NCI-H524 (cell line): ENCODE measurements around the gene NGRN.
A peak's percentile ranks its signal among the peaks of the same experiment; 100 is the strongest.

ENCODE experiments used
- DNase-seq, 2 experiments: peaks; one replicate each; lab custom pipeline; 2025; lab: John Stamatoyannopoulos, UW

The NGRN gene, protein sequence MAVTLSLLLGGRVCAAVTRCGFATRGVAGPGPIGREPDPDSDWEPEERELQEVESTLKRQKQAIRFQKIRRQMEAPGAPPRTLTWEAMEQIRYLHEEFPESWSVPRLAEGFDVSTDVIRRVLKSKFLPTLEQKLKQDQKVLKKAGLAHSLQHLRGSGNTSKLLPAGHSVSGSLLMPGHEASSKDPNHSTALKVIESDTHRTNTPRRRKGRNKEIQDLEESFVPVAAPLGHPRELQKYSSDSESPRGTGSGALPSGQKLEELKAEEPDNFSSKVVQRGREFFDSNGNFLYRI

GRCh38 chr15:90265271-90266060 lies at the start of gene NGRN:
Gene NGRN (plus strand): TSS chr15:90265672. CDS start chr15:90265713, 41 bp downstream.
- peak; percentile 73 to 89 for DNase-seq

GRCh38 chr15:90217671-90218394 lies 47.6 kb upstream of the NGRN start:
- no peak for DNase-seq

DNA sequence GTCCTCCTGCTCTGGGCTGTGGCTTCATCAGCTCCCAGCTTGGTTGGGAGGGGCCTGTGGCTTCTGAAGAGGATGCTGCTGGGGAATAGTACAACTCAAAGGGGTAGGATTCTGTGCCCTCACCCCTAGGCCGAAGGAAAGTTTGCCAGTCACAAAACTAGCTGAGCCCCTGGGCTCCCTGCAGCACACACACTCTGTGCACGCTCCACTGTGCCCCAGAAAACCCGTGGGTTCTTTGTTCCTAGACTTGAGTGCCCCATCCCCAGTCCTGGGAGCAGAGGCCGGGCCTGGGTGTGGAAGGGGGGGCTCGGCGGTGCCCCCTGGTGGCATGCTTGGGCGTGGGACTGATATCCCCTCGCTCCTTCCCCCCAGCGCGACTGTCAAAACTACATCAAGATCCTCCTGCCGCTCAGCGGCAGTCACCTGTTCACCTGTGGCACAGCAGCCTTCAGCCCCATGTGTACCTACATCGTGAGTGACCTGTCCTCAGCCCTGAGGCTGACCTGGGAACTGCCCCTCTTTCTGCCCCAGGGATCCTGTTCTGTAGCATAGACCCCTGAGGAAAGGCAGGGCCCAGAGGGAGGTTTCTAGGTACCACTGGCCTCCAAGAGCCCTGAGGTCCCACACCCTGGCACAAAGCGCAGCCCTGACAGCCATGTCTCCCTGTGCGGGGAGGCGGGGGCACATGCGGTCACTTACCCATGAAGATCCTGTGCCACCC lies 45.9 kb upstream of the NGRN start:
- peak; percentile 12 to 46 for DNase-seq

DNA sequence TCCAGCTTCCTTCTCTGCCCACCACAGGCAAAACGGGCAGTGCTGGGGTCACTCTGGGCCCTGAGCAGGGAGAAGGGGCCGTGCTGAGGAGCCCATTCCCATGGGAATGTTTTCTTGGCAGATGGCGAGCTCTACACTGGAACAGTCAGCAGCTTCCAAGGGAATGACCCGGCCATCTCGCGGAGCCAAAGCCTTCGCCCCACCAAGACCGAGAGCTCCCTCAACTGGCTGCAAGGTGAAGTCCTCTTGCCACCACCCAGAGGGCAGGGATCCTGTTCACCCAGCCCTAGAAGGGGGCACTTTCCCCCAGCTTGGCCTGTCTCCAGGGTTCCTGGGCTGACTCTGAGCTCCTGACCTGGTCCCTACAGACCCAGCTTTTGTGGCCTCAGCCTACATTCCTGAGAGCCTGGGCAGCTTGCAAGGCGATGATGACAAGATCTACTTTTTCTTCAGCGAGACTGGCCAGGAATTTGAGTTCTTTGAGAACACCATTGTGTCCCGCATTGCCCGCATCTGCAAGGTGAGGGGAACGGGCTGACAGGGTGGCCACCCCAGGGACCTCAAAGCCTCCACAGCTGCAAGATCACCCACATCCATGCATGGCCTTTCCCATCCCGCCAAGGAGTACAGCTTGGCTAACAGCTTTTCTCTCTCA lies 44.1 kb upstream of the NGRN start:
- DNase-seq, result peak; percentile 81 to 93

- no peak for DNase-seq
These were observed 42.9 kb upstream of the NGRN start for GRCh38 chr15:90222547-90222946.

- DNase-seq, result no peak
These were observed 41.9 kb upstream of the NGRN start for GRCh38 chr15:90223441-90224165.

- no peak for DNase-seq
These were observed 40.4 kb upstream of the NGRN start for GRCh38 chr15:90225047-90225446.

DNA sequence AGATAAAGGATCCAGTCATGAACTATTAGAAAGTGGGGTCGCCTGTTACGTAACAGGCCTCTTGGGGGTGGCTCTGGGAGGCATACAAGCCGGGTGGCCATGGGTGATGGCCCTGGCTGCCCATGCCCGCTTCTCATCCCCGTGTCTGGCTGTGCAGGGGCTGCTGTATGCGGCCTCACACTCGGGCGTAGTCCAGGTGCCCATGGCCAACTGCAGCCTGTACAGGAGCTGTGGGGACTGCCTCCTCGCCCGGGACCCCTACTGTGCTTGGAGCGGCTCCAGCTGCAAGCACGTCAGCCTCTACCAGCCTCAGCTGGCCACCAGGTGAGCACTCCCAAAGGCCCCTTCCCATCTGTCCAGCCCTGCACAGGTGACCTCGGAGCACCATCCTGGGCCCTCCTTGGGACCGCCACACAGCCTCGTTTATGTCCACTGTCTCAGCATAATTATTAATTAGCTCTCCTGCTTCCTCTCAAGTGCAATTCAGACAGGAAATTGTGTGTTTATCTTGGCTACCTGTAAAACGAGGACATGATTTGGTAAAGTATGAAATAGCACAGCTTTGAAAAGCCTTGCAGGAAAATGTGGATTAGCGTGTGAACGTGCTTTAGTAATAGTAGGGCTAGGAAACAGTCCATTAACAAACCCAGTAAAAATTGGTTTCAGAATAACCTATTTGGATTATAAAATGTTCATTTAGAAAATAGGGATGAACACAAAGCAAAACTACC lies 39.8 kb upstream of the NGRN start:
- DNase-seq, result no peak

- DNase-seq, result no peak
These were observed 38.1 kb upstream of the NGRN start for GRCh38 chr15:90227336-90227735.

- DNase-seq, result no peak
These were observed 37.4 kb upstream of the NGRN start for GRCh38 chr15:90227816-90228772.

DNA sequence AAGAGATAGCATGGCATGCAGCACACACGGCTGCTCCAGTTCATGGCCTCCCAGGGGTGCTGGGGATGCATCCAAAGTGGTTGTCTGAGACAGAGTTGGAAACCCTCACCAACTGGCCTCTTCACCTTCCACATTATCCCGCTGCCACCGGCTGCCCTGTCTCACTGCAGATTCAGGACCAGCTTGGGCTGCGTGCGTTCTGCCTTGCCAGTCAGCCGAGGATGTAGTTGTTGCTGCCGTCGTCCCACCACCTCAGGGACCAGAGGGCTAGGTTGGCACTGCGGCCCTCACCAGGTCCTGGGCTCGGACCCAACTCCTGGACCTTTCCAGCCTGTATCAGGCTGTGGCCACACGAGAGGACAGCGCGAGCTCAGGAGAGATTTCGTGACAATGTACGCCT lies 36.5 kb upstream of the NGRN start:
- no peak for DNase-seq

DNA sequence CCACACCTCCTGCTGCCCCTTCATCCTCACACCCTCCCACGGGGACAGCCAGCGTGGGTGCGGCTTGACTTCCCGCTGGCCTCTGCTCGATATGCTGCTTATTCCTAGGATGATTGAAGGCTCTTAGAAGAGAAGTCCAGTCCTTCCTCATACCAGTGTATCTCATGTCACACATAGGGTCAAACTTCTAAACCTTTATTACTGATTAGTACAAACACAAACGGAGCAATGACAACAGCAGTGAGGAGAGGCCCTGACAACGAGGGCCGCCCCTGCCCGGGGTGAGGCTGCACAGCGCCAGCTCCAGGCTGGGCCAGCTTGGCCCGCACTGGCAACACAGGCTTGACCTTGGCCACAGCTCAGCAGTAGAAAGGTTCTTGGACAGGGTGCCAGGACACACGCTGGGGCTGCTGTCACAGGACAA lies 35.4 kb upstream of the NGRN start:
- no peak for DNase-seq

DNA sequence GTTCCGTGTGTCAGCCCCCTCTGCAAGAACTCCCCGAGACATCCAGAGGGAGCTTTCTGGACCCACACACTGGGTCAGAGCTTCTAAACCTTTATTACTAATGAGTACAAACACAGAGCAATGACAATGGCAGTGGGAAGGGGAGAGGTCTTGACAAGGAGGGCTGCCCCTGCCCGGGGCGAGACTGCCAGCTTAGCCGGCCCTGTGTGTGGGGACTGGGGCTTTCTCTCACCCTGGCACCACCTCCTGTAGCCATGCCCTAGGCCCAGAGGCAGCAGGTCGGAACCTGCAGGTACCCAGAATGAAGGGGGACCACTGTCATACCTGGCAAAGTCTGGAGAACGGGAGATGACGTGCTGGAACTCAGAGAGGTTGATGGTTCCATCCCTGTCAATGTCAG lies 34.9 kb upstream of the NGRN start:
- no peak for DNase-seq

DNA sequence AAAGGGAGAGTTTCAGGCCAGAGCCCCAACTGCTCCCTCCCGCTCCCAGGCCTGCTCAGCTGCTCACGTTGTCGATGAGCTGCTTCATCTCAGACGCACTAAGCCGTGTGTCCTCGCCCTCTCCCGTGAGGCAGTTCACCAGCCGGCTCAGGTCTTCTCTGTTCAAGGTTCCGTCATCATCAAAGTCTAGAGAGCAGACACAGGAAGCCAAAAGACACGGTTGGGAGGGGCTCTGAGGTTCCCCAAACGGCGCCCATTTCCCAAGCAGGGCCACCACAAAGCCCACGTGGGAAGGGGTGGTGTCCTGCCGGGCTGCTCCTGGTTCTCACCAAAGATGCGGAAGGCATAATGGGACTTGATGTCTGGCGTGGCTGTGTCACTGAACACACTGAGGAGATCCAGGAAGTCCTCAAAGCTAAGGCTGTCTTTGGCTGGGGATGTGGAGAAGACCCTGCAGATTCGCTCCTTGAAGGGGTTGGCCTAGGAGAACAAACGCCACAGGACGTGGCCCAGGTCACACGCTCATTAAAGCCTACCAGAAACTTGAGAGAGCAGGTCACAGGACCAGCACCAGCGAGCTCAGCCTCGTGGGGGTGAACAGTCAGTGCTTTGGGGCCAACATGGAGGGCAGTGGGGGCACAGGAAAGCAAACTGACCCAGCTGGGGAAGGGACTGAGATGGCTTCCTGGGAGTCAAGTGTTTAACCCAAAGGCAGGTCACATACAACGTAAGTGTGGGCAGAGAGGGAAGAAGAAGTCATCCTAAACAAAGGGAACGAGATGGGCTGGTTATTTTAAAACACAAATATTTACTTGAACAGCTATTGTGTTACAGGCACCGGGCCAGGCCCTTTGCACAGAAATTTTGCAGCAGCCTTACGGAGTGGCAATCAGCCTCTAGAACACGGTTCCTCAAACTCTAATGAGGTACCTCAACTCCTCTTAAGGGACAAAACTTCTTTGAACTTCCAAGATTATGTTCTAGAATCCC lies 34.1 kb upstream of the NGRN start:
- no peak for DNase-seq

DNA sequence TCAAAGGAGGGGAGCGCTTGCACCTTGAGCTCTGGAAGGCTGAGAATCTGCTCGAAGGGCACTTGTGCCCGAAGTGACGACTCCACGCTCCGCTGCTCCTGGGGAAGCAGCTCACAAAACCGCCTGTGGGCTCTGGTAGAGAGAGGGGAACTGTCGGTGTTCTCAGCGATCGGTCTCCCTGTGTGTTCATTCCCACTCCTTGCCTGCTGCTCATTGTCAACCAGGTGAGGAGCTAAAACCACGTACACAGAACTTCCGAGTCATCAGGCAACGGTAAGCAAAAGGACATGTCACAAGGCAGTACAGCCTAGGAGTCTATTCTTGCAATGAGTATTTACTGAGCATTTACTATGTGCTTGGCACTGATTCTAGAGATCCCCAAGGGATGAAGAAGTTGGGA lies 33.3 kb upstream of the NGRN start:
- DNase-seq, result no peak

DNA sequence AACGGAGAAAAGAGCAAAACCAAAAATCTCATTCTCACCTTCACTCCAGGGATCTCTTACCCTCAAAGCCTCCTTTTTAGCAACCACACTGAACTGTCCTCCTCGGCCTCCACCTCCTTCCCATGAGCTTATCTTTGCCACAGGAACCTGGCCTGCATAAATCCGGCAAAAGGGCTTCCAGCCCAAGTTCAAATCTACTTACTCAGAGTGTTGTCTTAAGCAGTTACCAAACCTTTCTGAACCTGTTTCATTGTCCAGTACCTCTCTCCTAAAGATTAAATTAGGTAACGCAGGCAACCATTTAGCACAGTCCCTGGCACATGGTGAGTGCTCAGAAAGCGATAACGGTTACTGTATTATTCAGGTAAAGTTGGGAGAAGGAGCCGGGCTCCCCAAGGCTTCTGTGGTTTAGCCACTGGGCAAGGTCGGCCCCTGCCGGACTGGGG lies 32.5 kb upstream of the NGRN start:
- no peak for DNase-seq

- DNase-seq, result peak; percentile 94
These were observed 31.9 kb upstream of the NGRN start, which contains the start of gene CIB1 for GRCh38 chr15:90233387-90234095. Gene CIB1 (minus strand): TSS chr15:90233941. CDS start chr15:90233885, 56 bp downstream.
